Parathyroid adenoma (tissue), 2 donors: Measurements from ENCODE around the gene CLDN3.

Source experiments
- H2AFZ ChIP-seq: fragments of 300-600 bp; sonication (generic); one replicate; pipeline ENCODE4 v1.7.0; 2017; ENCODE audit warnings: antibody characterized with exemption, mild to moderate bottlenecking
- H3K27ac ChIP-seq: fragments of 300-600 bp; sonication (generic); one replicate; pipeline ENCODE4 v1.7.0; 2017
- H3K27me3 ChIP-seq: fragments of 300-600 bp; sonication (generic); one replicate; pipeline ENCODE4 v1.7.0; 2017; ENCODE audit warnings: low read length; ENCODE audit not compliant: control insufficient read depth, insufficient read depth
- H3K36me3 ChIP-seq: fragments of 300-600 bp; sonication (generic); one replicate; pipeline ENCODE4 v1.7.0; 2017; ENCODE audit warnings: low read length; ENCODE audit not compliant: control insufficient read depth, insufficient read depth
- H3K4me1 ChIP-seq: fragments of 300-600 bp; sonication (generic); one replicate; pipeline ENCODE4 v1.7.0; 2017; ENCODE audit warnings: control low read depth
- H3K4me2 ChIP-seq: fragments of 300-600 bp; sonication (generic); one replicate; pipeline ENCODE4 v1.7.0; 2017; ENCODE audit warnings: low read length
- H3K4me3 ChIP-seq: fragments of 300-600 bp; sonication (generic); one replicate; pipeline ENCODE4 v1.7.0; 2017; ENCODE audit warnings: low read depth, low read length
- H3K79me2 ChIP-seq: fragments of 300-600 bp; sonication (generic); one replicate; pipeline ENCODE4 v1.7.0; 2017; ENCODE audit warnings: control low read depth
- H3K9ac ChIP-seq: fragments of 300-600 bp; sonication (generic); one replicate; pipeline ENCODE4 v1.7.0; 2017; ENCODE audit warnings: mild to moderate bottlenecking
- H3K9me3 ChIP-seq: fragments of 300-600 bp; sonication (generic); one replicate; pipeline ENCODE4 v1.7.0; 2017; ENCODE audit warnings: low read length; ENCODE audit not compliant: control insufficient read depth
- TF ChIP-seq, protein P1 (sequence below): fragments of 300-600 bp; sonication (generic); IDR thresholded peaks from one replicate; pipeline ENCODE4 v1.7.0; 2017; ENCODE audit warnings: antibody characterized with exemption, mild to moderate bottlenecking
- donor health status: primary hyperparathyroidism.

Gene CLDN3

GRCh38 chr7:73786588-73786987 lies 16.5 kb upstream of the CLDN3 start:
- no peak overlapping the region for H3K4me3 ChIP-seq
- H3K79me2 ChIP-seq: no peaks in the 10 kb centered on the region
- H3K9me3 ChIP-seq: no peaks in the 10 kb centered on the region
- no peaks in the 10 kb centered on the region for H3K4me1 ChIP-seq
- TF ChIP-seq, protein P1, sequence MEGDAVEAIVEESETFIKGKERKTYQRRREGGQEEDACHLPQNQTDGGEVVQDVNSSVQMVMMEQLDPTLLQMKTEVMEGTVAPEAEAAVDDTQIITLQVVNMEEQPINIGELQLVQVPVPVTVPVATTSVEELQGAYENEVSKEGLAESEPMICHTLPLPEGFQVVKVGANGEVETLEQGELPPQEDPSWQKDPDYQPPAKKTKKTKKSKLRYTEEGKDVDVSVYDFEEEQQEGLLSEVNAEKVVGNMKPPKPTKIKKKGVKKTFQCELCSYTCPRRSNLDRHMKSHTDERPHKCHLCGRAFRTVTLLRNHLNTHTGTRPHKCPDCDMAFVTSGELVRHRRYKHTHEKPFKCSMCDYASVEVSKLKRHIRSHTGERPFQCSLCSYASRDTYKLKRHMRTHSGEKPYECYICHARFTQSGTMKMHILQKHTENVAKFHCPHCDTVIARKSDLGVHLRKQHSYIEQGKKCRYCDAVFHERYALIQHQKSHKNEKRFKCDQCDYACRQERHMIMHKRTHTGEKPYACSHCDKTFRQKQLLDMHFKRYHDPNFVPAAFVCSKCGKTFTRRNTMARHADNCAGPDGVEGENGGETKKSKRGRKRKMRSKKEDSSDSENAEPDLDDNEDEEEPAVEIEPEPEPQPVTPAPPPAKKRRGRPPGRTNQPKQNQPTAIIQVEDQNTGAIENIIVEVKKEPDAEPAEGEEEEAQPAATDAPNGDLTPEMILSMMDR: no peak
- H3K36me3 ChIP-seq: no peaks in the 10 kb centered on the region
- H3K27me3 ChIP-seq: no peaks in the 10 kb centered on the region
- H3K27ac ChIP-seq: no peak overlapping the region
- H3K4me2 ChIP-seq: no peak overlapping the region
- no peak overlapping the region for H2AFZ ChIP-seq
- H3K9ac ChIP-seq: no peak overlapping the region

DNA sequence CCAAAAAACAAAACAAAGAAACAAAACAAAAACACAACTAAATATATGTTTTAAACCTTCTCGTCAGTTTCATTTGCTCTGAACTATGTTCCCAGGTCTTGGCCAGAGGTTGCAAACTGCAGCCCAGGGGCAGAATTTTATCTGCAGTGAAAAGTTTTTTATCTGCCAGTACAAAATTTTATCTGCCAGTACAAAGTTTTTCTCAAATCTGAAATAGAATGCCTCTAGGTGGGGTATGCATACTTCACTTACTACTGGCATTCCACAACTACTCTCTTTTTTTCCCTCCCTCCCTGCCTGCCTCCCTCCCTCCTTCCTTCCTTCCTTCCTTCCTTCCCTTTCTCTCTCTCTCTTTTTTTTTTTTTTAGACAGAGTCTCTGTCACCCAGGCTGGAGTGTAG lies 9.4 kb upstream of the CLDN3 start:
- Histone ChIP-seq H3K79me2 (no peaks in the 10 kb centered on the region), H3K4me3 (no peak overlapping the region), H3K4me2 (no peak overlapping the region), H3K27ac (no peak overlapping the region), H3K4me1 (no peaks in the 10 kb centered on the region), H3K9ac (no peak overlapping the region), H3K36me3 (no peaks in the 10 kb centered on the region), H2AFZ (no peak overlapping the region), H3K27me3 (no peaks in the 10 kb centered on the region), H3K9me3 (no peaks in the 10 kb centered on the region)
- TF ChIP-seq, protein P1: no peak

GRCh38 chr7:73778801-73779389 lies 8.8 kb upstream of the CLDN3 start:
- Histone ChIP-seq H3K9me3 (no peaks in the 10 kb centered on the region), H2AFZ (no peak overlapping the region), H3K36me3 (no peaks in the 10 kb centered on the region), H3K4me1 (no peaks in the 10 kb centered on the region), H3K79me2 (no peaks in the 10 kb centered on the region), H3K4me2 (no peak overlapping the region), H3K27ac (no peak overlapping the region), H3K27me3 (no peaks in the 10 kb centered on the region), H3K9ac (no peak overlapping the region), H3K4me3 (no peak overlapping the region)
- TF ChIP-seq, protein P1: no peak

GRCh38 chr7:73774923-73775322 lies 4.9 kb upstream of the CLDN3 start:
- H3K27ac ChIP-seq: no peak overlapping the region
- H3K36me3 ChIP-seq: no peaks in the 10 kb centered on the region
- H2AFZ ChIP-seq: no peak overlapping the region
- H3K79me2 ChIP-seq: no peaks in the 10 kb centered on the region
- H3K4me2 ChIP-seq: no peak overlapping the region
- no peak overlapping the region for H3K4me3 ChIP-seq
- no peak overlapping the region for H3K9ac ChIP-seq
- H3K4me1 ChIP-seq: no peaks in the 10 kb centered on the region
- no peaks in the 10 kb centered on the region for H3K9me3 ChIP-seq
- no peaks in the 10 kb centered on the region for H3K27me3 ChIP-seq
- TF ChIP-seq, protein P1: no peak

DNA sequence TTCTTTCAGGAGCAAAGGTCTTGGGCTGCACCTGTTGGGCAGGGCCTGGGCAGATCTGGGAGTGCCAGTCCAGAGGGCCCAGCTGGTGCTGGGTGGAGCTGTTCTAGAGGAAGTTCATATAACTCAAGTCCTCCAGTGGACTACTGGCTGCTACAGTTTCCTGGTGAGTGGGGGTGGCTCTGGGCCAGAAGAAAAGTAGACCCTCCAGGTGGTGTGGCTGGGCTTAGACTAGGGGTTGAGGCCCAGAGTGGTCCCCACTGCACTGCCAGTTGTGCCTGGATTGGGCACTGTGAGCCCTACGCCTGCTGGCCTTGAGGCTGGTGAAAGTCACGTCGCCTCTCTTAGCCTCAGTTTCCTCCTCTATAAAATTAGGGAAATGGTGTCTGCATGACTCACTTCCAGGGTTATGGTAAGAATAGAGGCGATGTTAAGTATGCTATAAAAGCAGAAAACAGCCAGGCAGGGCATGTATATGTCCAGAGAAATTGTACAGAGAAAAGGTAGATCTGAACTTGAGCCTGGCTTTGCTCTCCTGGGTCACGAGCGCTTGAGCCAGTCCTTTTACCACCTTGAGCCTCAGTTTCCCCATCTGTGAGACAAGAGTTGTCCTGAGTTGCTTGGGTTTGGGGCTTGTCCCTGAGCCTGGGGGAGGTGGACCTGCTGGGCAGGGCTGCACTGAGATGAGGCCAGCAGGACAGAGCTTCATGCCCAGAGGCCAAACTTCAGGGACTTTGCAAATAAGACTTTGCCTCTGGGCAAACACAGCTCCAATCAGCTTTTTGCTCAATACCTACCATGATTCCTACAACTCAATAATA lies 3.8 kb upstream of the CLDN3 start:
- no peak overlapping the region for H3K27ac ChIP-seq
- TF ChIP-seq, protein P1: no peak
- H3K4me1 ChIP-seq: no peaks in the 10 kb centered on the region
- H3K4me3 ChIP-seq: no peak overlapping the region
- H3K4me2 ChIP-seq: no peak overlapping the region
- no peaks in the 10 kb centered on the region for H3K36me3 ChIP-seq
- H3K9me3 ChIP-seq: no peaks in the 10 kb centered on the region
- H3K27me3 ChIP-seq: no peaks in the 10 kb centered on the region
- H3K9ac ChIP-seq: no peak overlapping the region
- H3K79me2 ChIP-seq: no peaks in the 10 kb centered on the region
- no peak overlapping the region for H2AFZ ChIP-seq
